Keratinocyte (primary cell): ENCODE data around the gene PDIA2.

Experiments
- CTCF ChIP-seq, 3 experiments: IDR thresholded peaks in 1 of 3; conservative IDR thresholded peaks in 1 of 3; optimal IDR thresholded peaks in 1 of 3; 2 replicates in 2 of 3; 3 replicates in 1 of 3; pipeline versions ENCODE3 to v1.5.1; 2011; ENCODE audit warnings: low read length in 3 of 3, mild to moderate bottlenecking in 3 of 3, moderate library complexity in 2 of 3, control low read depth in 1 of 3, inconsistent platforms in 1 of 3; ENCODE audit not compliant: insufficient read depth in 2 of 3; ENCODE audit errors: extremely low read depth in 1 of 3
- EZH2 ChIP-seq: IDR thresholded peaks from one replicate; pipeline ENCODE4 v1.6.1; 2012; ENCODE audit warnings: inconsistent platforms, mild to moderate bottlenecking, low read length, moderate library complexity

- TF ChIP-seq CTCF (optimal IDR thresholded peaks at IDR 0.05 in 1 of 3, IDR thresholded peaks at IDR 0.05 in 1 of 3, conservative IDR thresholded peaks at IDR 0.05 in 1 of 3; ENCODE audit: extremely low read depth in 1 of 3, insufficient read depth in 2 of 3, low read length in 3 of 3) (no peak), EZH2 (no peak)
Observed at GRCh38 chr16:305916-306626, 23.1 kb downstream of the PDIA2 start.
